Erythroblast (primary cell): ENCODE data around the gene SNCAIP.

Experiments
- DNase-seq, 2 experiments: peaks; one replicate each; lab custom pipeline; 2025; lab: John Stamatoyannopoulos, UW
- GATA1 ChIP-seq: IDR thresholded peaks from 2 replicates; pipeline ENCODE4 v1.6.1; 2011; ENCODE audit warnings: low read depth, mild to moderate bottlenecking, control low read depth, low read length, moderate library complexity
- POLR2A ChIP-seq: IDR thresholded peaks from 2 replicates; pipeline ENCODE4 v1.6.1; 2011; ENCODE audit warnings: mild to moderate bottlenecking, low read length

SNCAIP gene

GRCh38 chr5:122424132-122424531 lies 112.1 kb downstream of the SNCAIP start:
- TF ChIP-seq GATA1: no peak
- no peak for TF ChIP-seq POLR2A
- no peak for DNase-seq

- DNase-seq: no peak
- TF ChIP-seq GATA1 (no peak), POLR2A (no peak)
These were observed 114.3 kb downstream of the SNCAIP start for GRCh38 chr5:122426301-122426700.

GRCh38 chr5:122427621-122428020 lies 115.6 kb downstream of the SNCAIP start:
- DNase-seq: no peak
- TF ChIP-seq POLR2A (no peak), GATA1 (no peak)

DNA sequence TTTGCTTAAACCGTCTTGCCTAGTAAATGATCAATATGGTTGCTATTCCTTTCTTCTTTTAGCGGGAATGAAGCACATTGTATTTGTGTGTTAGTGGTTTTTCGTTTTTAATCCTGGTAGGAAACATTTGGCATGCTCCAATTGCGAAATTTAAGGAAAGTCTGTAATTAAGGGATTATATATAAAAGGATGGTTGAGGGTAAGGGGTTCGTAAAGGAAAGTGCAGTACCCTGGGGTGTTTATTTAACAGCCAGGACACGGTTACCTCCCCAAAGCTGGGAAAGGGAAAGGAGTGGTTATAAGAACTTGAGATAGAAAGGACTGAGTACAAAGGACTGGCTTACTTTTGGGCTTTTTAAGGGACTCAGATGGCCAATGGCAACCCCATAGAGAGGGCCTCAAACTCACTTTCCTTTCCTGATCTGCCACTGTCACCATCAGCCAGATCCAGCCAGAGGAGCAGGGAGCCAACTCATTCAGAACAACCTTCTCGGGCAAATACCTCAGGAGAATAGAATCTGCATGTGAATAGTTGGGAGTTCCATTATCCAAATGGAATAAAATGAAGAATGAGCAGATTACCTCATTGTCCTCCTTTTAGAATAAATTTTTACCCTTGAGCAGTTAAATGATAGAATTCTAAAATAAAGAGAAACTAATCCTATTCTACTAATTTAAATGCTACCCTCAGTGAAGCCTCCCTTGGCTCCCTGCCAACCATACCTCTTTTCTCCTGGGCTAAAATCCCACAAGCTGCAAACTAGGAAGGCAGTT lies 117.7 kb downstream of the SNCAIP start:
- DNase-seq: no peak
- TF ChIP-seq GATA1 (no peak), POLR2A (no peak)

GRCh38 chr5:122430319-122430586 lies 118.2 kb downstream of the SNCAIP start:
- no peak for DNase-seq
- TF ChIP-seq GATA1: no peak
- no peak for TF ChIP-seq POLR2A

GRCh38 chr5:122431298-122431697 lies 119.3 kb downstream of the SNCAIP start:
- no peak for DNase-seq
- TF ChIP-seq POLR2A (no peak), GATA1 (no peak)

GRCh38 chr5:122434205-122434970 lies 122.4 kb downstream of the SNCAIP start:
- TF ChIP-seq GATA1 (no peak), POLR2A (no peak)
- no peak for DNase-seq

GRCh38 chr5:122435234-122435633 lies 123.2 kb downstream of the SNCAIP start:
- DNase-seq: no peak
- TF ChIP-seq GATA1: no peak
- TF ChIP-seq POLR2A: no peak

DNA sequence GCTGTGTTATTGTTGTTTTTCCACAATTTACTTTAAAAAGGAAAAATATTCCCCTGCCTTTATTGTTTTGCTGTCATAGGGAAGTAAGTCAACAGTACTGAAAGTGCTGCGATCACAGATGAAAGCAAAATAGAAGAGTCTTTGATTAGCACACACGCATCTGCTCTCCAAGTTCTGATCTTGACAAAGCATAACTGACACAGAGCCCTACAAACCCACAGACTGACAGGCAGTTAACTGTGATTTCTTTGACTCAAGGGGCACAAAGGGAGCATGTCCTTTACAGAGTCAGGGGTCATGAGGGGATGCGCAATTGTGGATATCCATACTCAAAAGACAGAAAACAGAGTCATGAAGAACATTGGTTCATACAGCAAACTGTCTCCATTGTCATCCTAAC lies 123.7 kb downstream of the SNCAIP start:
- TF ChIP-seq GATA1 (no peak), POLR2A (no peak)

DNA sequence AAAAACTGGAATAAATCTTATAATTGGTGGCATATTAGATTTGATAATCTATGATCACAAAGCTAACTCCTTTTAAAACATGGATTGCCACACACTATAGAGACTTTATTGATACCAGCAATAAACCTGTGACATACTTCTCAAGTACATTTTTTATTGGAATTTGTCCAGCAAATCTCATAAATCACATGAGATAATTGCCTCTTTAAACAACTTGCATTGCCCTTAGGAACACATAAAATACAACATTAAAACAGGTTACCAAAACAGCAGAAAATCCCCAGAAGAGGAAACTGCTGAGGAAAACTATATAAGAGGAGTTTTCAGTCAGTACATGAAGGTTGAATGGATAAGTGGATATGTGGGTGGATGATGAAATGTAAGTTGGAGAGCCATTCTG lies 124.6 kb downstream of the SNCAIP start:
- no peak for DNase-seq
- TF ChIP-seq GATA1 (no peak), POLR2A (no peak)

More for the DNA sequence above, 123.7 kb downstream of the SNCAIP start:
- DNase-seq: no peak

DNA sequence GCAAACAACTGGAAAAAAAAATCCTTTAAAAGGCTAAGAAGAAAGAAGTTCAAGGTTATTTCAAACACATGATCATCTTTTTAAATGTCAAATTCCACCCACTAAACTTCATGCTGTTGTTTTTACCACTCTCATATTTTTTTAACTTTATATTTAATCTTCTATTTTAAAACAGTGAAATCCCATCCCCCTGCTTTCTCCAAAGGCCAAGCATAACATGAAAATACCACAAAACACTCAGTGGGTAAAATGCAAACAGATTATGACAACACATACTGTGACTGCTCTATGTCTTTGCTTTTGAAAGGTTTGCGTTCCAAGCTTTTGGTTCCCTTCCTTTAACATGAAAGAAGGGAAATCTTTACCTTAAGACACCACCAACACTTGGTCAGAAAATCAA lies 127.6 kb downstream of the SNCAIP start:
- DNase-seq: no peak
- TF ChIP-seq POLR2A (no peak), GATA1 (no peak)

- no peak for DNase-seq
- TF ChIP-seq POLR2A: no peak
- TF ChIP-seq GATA1: no peak
These were observed 130.9 kb downstream of the SNCAIP start for GRCh38 chr5:122442938-122443337.

DNA sequence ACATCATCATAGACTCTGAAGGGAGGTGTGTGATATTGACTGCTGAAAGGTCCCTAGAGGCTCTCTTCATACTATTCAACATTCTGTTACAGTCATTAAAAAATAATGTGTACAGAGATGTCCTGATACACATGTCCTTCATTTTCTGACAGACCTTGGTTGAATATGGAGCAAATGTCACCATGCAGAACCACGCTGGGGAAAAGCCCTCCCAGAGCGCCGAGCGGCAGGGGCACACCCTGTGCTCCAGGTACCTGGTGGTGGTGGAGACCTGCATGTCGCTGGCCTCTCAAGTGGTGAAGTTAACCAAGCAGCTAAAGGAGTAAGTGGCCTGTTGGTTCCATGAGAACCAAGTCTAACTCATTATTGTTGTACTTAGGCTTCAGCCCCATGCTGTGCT lies 132.4 kb downstream of the SNCAIP start:
- no peak for DNase-seq
- TF ChIP-seq GATA1 (no peak), POLR2A (no peak)

DNA sequence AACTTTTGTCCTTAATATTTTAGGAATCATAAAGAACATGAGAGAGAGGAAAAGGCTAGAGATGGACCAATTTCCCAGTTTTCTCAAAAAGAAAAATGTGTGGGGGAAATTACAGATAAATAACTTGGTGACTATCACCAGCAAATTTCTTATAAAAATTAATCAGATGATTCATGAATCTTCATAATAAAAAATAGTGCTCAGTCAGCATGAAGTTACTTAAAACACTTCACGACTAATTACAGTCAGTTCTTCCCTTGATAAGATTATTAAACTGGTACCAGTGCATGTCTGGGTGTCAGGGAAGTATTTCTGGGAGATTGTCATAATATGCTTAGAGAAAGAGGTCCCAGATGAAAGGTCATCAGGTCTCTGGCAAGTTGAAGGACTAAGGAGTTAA lies 133.0 kb downstream of the SNCAIP start:
- no peak for DNase-seq

GRCh38 chr5:122447072-122447471 lies 135.0 kb downstream of the SNCAIP start:
- no peak for TF ChIP-seq POLR2A
- TF ChIP-seq GATA1: no peak
- no peak for DNase-seq

More for the DNA sequence above, 133.0 kb downstream of the SNCAIP start:
- no peak for TF ChIP-seq GATA1
- no peak for TF ChIP-seq POLR2A
